Activated gamma-delta T cell (primary cell): ENCODE results near the gene ELOVL1.
"Not testable (repeated sequence)": the region's sequence is repeated elsewhere in the genome, so short reads cannot be mapped to it uniquely, and the experiment has no call there.

Experiments used
- DNase-seq: peaks from one replicate; lab custom pipeline; 2025; lab: John Stamatoyannopoulos, UW

The ELOVL1 gene

DNA sequence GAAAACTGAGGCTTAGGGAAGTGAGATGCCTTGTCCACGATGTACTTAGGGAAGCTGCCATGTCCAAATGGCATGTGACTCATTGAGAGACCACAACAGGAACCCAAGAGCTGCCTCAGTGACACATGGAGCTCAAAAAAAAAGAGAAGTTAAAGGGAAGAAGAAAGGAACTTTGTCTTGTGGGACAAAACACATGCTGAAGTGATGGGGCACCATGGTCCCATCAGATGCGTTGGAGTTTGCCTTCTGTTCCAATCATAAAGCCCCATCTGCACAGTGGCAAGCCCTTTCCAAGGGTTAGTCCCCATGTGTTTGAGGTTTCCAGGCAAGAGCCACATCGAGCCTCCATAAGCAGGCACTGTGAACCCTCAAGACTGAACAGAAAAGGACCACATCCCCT is 13.8 kb upstream of the ELOVL1 start:
- DNase-seq: no peak

DNA sequence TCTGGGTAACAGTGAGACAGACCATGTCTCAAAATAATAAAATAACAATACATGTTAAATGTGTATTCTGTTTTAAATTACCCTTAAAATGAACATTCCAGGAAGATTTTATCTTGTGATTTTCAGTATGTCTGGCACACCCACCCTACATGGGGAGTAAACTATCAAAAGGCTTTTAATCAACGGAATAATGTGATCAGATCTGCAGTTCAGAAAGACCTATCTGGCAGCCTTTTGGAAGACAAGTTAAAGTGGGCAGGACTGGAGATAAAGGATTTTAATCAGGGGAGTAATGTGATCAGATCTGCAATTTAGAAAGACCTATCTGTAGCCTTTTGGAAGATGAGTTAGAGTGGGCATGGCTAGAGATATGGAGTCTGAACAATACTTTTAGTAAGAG is 11.7 kb upstream of the ELOVL1 start:
- DNase-seq: no peak

DNA sequence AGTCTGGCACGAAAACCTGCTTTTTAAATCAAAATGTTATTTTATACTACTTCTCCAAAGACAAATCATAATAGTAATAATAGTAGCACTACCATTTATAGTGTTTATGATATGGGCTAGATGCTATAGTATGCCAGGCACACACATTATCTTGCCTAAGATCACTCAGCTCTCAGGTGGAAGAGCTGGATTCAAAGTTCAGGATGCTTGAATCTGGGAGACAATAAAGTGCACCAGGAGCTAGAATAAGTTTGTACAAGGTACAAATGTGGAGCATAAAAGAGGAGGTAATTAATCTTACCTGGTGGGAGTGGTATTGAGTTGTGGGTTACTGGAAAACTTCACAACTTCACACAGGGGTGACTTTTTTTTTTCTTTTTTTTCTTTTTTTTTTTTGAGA is 10.0 kb upstream of the ELOVL1 start:
- DNase-seq: no peak

DNA sequence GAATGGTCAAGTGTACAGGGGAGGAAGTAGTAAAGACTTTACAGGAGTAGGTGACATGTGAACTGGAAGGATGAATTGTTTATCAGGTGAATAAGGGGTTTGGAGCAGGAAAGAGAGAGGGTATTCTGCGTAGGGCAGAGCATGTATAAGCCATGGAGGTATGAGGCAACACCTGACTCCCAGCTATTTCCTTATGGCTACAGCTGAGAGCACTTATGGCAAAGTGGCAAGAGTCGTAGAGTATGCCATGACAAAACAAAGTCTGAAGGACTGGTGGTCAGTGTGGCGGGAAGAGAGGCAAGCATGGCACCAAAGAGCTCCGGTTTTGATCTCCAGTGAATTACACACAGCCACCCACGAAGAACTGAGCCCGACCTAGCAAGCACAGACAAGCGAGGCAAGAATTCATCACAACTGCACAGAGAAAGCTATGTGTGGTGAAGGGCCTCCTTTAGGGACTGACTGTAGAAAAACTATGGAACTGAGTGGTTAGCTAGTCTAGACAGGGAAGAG is 9.0 kb upstream of the ELOVL1 start:
- no peak for DNase-seq

DNA sequence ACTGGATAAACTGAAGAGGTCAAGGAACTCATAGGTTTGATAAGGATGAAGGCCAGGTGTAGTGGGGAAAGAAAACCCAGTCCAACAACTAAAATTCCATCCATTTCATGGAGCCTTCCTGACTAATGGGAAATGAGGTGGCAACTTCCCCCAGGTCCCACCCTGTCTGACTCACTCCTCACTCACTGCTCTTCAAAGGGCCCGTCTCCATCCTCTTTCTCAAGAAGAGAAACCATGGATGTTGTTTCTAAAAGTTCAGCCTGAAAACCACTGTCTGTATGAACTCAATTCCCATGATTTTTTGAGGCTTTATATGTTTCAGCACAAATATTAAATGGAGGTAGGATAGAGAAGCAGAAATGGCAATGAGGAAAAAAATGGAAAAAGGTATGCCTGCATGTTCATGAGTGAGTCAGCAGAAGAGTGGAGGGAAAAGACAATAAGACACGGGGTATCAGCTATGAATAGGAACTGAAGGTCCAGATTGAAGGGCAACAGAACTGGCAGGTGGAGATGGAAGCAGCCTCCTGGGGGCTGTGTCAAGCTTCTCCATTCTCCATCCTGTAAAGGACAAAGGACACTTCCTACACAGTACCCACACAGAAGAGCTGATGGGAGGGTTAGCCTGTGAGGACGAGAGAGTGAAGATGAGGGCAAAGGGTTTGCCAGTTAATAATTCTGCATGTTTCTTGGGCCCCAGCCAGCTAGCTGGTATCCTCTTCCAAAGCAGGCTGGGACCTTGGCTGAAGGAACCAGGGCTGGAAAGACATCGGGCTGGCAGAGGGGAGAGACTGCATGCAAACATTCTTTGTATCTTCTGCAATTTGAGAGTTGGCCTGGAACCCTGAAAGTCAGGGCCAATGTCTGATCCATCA is 5.5 kb upstream of the ELOVL1 start:
- DNase-seq: no peak

DNA sequence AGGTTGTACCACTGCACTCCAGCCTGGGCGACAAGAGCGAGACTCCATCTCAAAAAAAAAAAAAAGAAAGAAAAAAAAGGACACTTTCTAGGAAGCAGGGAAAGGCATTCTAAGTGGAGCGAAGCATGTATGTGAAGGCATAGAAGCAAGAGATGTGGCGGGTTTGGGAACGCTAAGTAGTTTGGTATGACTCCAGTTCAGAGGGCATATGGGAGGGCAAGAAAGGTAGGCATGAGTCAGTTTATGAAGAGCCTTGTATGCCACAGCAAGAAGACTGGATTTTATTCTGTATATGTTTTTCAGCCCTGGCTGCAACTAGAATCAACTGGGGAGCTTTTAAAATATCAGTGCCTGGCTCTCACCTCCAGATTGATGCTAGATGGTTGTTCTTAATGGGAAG is 4.4 kb upstream of the ELOVL1 start:
- DNase-seq: no peak

DNA sequence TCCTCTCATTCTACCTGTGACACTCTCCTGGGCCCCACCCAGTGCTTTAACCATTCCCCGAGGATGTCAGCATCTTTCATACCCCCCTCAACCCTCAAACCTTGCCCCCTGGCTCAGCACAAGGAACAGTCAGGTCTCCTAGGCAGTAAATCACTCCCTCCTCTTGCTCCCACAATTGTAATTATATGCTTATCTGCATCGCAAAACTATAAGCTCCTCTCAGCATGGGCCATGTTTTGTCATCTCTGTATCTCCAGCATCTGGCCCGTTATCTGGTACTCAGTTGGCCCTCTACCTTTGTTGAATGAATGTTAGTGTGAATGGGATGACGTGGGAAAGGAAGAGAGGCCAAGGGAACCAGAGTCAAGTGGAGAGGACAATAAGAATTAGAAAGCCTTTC is 2.8 kb upstream of the ELOVL1 start:
- no peak for DNase-seq

DNA sequence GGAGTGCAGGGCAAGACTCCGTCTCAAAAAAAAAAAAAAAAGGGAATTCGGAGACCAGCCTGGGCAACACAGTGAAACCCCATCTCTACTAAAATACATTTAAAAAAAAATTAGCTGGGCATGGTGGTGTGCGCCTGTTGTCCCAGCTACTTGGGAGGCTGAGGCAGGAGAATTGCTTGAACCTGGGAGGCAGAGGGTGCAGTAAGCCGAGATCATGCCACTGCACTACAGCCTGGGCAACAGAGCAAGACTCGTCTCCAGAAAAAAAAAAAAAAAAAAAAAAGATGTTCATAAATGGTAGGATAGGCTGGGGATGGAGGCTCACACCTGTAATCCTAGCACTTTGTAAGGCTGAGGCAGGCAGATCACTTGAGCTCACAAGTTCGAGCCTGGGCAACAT is 2.0 kb upstream of the ELOVL1 start:
- not testable (repeated sequence) for DNase-seq

DNA sequence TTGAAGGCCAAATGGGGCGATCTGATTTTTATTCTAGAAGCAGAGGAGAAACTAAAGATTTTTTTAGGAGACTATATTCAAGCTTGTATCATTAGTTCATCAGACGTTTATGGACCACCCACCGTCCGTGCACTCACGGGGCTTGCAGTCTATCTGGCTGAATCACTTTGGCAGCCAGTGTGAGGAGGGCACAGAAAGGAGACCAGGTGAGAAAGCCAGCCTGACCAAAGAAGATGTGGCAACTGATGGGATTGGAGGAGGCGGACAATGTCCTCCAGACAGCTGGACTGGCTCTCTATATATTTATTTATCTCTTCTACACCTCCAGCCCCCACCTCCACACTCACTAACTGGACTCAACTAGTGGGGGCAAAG is 822 bp upstream of the ELOVL1 start:
- DNase-seq: no peak

DNA sequence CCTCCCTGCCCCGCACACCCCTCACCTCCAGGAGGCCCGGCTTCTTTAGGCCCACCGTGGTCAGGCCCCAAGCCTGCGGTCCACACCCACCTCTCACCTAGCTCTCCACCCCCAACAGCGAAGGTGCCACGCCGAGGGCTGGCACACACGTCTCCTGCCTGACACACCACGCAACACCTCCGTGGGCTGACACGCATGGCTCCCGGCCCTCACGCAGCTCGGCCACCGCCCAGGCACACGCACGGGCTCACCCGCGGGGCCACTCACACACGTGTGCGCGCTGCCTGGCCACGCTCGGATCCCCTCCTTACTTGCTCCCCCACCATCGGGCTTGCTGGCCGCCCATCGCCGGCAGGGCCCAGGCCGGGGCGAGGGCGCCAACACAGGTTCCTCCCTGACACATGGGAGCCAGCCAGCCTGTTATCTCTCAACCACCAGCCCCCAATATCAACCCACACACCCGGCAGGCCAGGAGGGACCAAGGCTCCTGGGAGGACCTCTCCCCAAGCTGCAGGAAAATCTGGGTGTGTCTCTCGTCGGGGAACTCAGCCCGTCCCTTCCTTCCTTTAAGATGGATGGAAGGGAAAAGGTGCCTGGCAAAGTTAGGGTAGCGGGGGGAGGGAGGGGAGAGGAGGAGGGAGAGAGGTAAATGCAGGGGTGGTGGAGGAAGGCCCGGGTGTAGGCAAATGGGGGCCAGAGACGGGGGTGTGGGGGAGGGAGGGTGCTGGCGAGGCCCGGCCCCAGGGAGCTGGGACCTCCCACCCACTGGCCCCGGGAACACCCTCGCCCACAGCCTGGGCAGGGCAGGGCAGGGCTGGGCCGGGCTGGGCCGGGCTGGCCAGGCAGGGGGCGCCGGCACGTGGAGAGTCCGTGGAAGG is 546 bp downstream of the ELOVL1 start:
- peak; percentile 24 for DNase-seq

DNA sequence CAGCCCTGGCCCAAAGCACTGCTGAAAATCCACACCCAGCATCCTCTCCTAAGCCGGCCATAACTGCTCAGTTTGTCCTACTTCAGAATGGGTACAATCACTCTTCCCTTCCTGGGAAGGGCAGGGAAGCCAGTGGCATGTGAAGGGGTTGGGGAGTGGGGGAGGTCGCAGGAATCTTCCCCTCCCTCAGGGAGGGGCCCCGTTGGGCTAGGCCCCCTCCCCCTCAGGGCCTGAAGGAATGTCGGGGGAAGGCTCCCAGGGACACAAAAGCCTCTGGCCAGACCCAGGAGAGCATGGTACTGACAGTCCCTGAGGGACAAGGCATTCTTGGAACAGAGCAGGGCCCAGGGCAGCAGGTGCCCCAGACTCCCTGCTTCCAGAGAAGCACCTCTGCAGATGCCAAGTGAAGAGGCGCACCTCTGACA is 1.2 kb downstream of the ELOVL1 start:
- no peak for DNase-seq

DNA sequence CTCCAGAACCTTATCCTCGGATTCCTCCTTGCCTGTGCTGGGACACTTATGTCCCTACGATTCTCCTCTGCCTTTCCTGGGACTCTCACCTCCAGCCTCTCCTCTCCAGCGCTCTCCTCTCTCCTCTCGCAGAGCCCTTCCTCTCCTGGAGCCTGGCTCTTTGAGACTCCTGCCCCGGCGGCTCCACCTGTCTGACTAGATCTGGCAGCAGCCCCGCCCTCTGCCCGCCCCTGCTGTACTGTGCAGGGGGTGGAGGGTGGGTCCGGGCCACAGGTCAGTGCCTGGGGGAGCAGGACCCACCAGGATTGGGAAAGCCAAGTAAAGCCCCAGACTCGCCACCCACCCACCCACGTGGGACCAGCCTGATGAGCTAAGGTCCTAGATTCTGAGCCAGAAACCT is 1.6 kb downstream of the ELOVL1 start:
- DNase-seq: no peak

DNA sequence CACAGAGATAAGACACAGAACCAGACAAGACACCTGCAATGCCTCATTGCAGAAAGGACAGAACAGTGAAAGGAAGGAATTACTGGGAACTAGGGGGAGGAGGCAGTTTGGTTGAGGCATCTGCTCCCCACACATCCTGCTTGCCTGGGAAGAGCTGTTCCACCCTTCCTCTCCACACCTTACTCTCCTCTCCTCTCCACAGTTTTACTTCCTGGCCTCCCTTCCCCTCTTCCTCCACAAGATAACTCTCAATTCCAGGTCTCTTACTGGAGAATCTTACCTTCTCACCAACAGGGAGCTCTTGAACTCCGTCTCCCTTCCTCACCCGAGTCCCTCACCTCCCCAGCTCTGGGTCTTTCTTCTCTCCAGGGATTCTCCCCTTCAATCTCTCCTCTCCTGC is 2.1 kb downstream of the ELOVL1 start:
- DNase-seq: no peak

DNA sequence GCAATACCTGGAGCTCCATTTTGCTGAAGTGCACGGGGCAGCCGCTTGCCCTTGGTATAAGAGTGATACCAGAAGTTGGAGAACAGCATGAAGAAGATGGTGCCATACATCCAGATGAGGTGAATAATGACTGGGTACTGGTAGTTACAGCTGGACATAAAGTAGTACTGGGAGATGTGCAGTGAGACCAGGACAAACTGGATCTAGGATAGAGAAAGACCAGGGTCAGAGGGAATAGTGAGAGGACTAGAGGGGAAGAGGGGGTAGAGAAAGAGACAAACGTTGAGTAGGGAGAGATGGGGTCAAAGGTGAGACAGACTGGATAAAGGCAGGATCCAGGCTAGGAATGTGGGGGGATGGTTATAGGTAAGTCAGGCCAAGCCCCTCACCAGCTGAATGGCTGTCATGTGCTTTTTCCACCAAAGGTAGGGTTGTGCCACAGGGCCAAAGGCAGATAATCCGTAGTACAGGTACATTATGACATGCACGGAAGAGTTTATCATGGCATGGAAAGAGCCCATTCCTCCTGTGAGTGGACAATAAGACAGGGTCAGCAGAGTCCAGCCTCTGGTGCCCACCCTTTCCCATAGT is 3.8 kb downstream of the ELOVL1 start:
- no peak for DNase-seq

DNA sequence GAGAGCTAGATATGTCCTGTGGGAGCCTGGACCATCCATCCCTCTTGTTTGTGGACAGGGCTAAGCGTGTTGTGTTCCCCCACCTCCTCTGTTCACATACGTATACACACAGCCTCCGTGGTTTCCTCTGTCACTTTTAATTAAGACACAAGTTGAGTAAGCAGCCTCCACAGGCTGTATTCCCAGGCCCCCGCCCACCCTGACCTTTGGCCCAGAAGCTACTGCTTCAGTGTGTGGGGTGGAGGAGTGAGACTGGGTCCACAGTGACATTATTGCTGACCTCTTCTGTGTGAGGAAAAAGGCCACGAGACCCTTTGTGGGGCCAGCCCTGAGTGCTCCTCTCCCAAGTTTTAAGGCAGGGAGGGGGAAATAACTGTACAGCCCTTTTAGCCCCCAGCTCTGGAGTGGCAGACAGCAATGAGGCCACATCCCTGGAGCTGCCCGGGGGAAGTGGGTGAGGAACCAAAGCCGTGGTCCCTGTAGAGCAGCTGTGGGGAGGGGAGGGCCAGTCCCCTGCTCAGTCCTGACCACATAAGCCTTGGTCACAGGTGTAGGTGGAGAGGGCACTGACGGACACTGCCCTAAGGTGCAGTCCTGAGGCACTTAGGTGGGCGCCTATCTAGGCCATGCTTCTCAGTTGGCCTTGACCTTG is 4.4 kb downstream of the ELOVL1 start:
- DNase-seq: no peak

DNA sequence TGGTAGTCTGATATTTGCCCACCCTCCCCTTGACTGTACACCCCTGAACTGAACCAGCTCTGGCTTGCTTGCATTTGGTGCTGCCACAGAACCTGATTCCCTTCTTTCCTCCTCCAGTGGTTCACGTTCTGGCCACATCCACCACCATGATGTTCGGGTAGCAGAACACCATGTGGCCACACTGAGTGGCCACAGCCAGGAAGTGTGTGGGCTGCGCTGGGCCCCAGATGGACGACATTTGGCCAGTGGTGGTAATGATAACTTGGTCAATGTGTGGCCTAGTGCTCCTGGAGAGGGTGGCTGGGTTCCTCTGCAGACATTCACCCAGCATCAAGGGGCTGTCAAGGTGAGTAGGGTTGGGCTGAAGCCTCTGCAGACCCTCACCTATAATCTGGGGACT is 7.2 kb downstream of the ELOVL1 start:
- DNase-seq: no peak

DNA sequence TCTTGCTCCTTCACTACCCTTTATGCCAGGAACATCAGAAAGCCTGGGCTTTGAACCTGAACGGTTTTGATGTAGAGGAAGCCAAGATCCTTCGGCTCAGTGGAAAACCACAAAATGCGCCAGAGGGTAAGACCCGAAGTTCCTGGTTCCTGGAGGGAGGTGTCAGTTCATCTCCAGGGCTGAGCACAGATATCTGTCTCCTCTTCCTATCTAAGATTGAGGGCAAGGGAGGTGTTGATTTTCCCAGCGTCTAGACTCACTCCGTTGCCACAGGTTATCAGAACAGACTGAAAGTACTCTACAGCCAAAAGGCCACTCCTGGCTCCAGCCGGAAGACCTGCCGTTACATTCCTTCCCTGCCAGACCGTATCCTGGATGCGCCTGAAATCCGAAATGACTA is 8.1 kb downstream of the ELOVL1 start:
- no peak for DNase-seq

DNA sequence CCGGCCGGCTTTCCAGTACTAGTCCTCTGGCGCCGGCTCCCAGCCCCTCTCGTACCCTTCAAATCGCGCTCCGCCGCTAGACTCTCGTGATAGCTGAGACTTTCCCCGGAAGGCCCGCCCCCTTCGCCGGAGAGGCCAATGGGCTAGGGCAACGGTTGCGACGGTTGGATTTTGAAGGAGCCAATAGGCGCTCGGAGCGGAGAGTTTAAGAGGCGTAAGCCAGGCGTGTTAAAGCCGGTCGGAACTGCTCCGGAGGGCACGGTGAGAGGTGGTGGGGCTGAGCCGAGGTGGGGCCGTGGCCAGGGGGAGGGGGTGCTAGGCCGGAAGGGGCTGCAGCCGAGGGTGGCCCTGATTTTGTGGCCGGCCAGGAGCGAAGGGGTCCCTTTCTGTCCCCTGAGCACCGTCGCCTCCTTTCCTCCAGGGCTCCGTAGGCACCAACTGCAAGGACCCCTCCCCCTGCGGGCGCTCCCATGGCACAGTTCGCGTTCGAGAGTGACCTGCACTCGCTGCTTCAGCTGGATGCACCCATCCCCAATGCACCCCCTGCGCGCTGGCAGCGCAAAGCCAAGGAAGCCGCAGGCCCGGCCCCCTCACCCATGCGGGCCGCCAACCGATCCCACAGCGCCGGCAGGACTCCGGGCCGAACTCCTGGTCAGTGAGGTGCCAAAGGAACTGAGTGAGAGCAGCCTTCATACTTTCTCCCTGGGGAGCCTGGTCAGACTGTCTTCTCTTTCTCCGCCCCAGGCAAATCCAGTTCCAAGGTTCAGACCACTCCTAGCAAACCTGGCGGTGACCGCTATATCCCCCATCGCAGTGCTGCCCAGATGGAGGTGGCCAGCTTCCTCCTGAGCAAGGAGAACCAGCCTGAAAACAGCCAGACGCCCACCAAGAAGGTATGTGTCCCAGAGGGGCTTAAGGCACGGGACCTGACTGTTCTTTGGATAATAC is 8.8 kb downstream of the ELOVL1 start, which contains the start of gene CDC20:
TSS of gene CDC20 (plus strand) at position 236 of the 948 bp plus-strand sequence. CDS start at position 471, 235 bp downstream.
- peak; percentile 79 for DNase-seq

DNA sequence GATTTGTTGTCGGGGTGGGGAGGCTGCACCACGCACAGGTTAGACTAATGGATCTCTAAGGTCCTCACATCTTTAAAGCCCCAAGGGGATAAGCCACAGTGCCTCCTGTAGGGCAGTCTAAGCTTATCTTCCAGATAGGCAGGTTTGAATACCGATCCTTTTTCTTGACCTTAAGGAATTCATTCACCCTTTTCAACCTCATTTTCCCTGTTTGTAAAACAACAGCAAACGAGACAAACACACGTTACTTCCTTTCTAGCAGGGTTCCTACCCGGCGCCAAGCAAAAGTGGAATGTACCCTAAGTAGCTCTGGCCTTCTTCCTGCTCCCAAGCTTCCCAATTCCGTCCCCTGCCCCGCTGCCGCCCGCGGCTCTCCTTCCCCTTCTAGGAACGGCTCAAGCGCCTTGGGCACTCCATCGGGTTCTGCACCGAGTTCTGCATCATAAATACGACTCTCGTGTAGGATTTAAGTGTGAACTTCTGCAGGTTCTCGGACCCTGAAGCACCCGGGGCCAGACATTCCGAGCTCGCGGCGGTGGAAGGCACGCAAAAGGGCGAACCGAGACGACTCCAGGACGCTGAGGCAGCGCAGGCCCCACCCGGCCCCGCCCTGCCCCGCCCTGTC is 9.6 kb downstream of the ELOVL1 start:
- no peak for DNase-seq

DNA sequence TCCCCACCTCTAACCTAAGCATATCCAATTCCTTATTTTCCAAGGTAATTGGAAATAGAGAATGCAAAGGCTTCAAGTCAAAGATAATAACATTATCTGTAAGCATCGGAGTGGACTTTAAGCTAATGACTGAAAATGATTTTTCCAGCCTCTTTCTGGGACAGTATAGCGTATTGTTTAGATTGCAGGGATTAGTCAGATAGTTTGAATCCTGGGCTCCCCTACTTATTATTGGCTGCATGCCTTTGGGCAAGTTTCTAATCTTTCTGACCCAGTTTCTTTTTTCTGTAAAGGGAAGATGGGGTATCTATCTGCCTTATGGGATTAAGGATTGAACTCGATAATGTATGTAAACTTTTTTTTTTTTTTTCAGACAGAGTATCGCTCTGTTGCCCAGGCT is 10.6 kb downstream of the ELOVL1 start:
- DNase-seq: no peak
